Activated B cell treated with CpG ODN at 0.5 μM for 24 hours (primary cell): ENCODE data around the gene HJURP. TPM values are rescaled to one million over a fixed set of nuclear protein-coding genes. Genes with fewer than 3 reads are reported as not detected.

ENCODE experiments used
- ATAC-seq: fragments of 200-7000 bp; cut with Tn5 transposase; one replicate; pipeline ENCODE4 v1.10.0; 2021; ENCODE audit warnings: low read depth, mild to moderate bottlenecking, moderate library complexity
- CTCF ChIA-PET: fragments of 350-600 bp; sonication (Branson Sonifier 250); formaldehyde crosslinking; loops from one replicate; lab custom pipeline; 2021; ENCODE audit warnings: antibody characterized with exemption; lab: Charles Lee
- POLR2A ChIA-PET: fragments of 350-600 bp; sonication (Branson Sonifier 250); formaldehyde crosslinking; loops from one replicate; lab custom pipeline; 2021; ENCODE audit warnings: antibody characterized with exemption; lab: Charles Lee
- DNase-seq: peaks from one replicate; pipeline ENCODE4 v3.0.0; 2022
- H3K27ac Mint-ChIP-seq: one replicate; pipeline ENCODE4 v1.8.0; 2020; ENCODE audit warnings: mixed read lengths
- H3K27me3 Mint-ChIP-seq: one replicate; pipeline ENCODE4 v1.8.0; 2021; ENCODE audit warnings: mixed read lengths
- H3K36me3 Mint-ChIP-seq: one replicate; pipeline ENCODE4 v1.8.0; 2021; ENCODE audit warnings: low read depth, mixed read lengths
- H3K4me1 Mint-ChIP-seq: one replicate; pipeline ENCODE4 v1.8.0; 2021; ENCODE audit warnings: mixed read lengths
- H3K4me3 Mint-ChIP-seq: one replicate; pipeline ENCODE4 v1.8.0; 2020; ENCODE audit warnings: mild to moderate bottlenecking, mixed read lengths
- H3K9me3 Mint-ChIP-seq: one replicate; pipeline ENCODE4 v1.8.0; 2020; ENCODE audit warnings: mixed read lengths
- intact Hi-C: fragments of 100-400 bp; cut with micrococcal nuclease; formaldehyde crosslinking; loops from one replicate; pipeline ENCODE4 v1.15.1; 2024
- total RNA-seq: library from RNA; stranded (reverse); gene quantifications from 2 replicates; pipeline ENCODE4 v1.2.3, GENCODE V29; 2022
- TF ChIP-seq, protein P1 (sequence below): fragments of 200-600 bp; IDR thresholded peaks from one replicate; pipeline ENCODE4 v1.8.0; 2022; ENCODE audit warnings: antibody characterized with exemption, mild to moderate bottlenecking

Gene HJURP
- total RNA-seq, 1 donor from 2014 or later: 1.5 TPM

DNA sequence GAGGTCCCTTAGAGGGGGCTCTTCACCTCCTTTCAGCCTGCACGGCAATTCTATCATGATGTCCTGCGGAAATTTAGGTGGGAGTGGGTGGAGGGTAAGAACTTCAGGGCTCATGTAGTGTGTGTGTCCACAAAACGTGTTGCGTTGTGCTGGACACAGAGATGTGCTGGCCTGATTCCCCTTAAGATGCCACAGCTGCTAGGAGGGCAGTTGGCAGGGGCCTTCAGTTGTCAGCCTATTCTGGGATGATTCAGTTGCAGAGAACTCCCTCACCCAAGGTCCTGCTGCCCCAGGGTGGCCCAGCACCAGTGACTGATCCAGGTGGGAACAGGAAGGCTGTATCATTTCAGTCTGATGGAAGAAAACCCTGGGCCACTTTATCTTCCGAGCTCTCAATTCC is 1.0 kb upstream of the HJURP start:
- no peak for ATAC-seq

DNA sequence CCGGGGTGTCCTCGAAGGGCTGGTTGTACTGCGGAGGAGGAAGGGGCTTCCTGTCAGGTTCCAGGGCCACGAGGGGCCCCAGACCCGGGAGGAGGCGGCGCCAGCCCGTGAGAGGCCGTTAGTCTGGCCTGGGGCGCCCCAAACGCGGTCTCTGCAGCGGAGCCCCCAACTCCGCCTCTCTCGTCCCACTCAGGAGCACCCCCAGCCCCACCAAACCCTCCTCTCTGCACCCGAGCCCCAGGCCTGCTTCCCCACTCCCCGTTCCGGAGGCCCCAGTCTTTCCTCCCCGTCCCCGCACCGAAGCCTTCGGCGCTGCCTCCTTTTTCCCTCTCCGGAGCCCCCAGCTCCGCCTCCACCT is 473 bp downstream of the HJURP start:
- DNase-seq: no peak
- ATAC-seq: no peak
- H3K4me3 Mint-ChIP-seq: peak overlapping the region; percentile 97
- peaks cover 7% of the 10 kb centered on the region for H3K27me3 Mint-ChIP-seq
- H3K36me3 Mint-ChIP-seq: peaks cover 7% of the 10 kb centered on the region
- ChIA-PET POLR2A (no interaction called here), CTCF (no interaction called here)
- H3K27ac Mint-ChIP-seq: no peak overlapping the region
- no peaks in the 10 kb centered on the region for H3K9me3 Mint-ChIP-seq
- TF ChIP-seq, protein P1, sequence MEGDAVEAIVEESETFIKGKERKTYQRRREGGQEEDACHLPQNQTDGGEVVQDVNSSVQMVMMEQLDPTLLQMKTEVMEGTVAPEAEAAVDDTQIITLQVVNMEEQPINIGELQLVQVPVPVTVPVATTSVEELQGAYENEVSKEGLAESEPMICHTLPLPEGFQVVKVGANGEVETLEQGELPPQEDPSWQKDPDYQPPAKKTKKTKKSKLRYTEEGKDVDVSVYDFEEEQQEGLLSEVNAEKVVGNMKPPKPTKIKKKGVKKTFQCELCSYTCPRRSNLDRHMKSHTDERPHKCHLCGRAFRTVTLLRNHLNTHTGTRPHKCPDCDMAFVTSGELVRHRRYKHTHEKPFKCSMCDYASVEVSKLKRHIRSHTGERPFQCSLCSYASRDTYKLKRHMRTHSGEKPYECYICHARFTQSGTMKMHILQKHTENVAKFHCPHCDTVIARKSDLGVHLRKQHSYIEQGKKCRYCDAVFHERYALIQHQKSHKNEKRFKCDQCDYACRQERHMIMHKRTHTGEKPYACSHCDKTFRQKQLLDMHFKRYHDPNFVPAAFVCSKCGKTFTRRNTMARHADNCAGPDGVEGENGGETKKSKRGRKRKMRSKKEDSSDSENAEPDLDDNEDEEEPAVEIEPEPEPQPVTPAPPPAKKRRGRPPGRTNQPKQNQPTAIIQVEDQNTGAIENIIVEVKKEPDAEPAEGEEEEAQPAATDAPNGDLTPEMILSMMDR: no peak
- H3K4me1 Mint-ChIP-seq: peaks cover 22% of the 10 kb centered on the region
- intact Hi-C loops: loop anchor here (1.0 kb wide), 2 partner anchors 14 to 646 kb away; partner anchors contain the start of gene MSL3B

More for the DNA sequence above, 1.0 kb upstream of the HJURP start:
- peak overlapping the region; percentile 30 for H3K4me3 Mint-ChIP-seq
- H3K4me1 Mint-ChIP-seq: peaks cover 22% of the 10 kb centered on the region
- ChIA-PET POLR2A (no interaction called here), CTCF (no interaction called here)
- intact Hi-C loops: no loop called here
- H3K36me3 Mint-ChIP-seq: peaks cover 7% of the 10 kb centered on the region
- H3K27ac Mint-ChIP-seq: no peak overlapping the region
- peaks cover 8% of the 10 kb centered on the region for H3K27me3 Mint-ChIP-seq
- H3K9me3 Mint-ChIP-seq: no peaks in the 10 kb centered on the region
- no peak for DNase-seq
- TF ChIP-seq, protein P1: no peak

DNA sequence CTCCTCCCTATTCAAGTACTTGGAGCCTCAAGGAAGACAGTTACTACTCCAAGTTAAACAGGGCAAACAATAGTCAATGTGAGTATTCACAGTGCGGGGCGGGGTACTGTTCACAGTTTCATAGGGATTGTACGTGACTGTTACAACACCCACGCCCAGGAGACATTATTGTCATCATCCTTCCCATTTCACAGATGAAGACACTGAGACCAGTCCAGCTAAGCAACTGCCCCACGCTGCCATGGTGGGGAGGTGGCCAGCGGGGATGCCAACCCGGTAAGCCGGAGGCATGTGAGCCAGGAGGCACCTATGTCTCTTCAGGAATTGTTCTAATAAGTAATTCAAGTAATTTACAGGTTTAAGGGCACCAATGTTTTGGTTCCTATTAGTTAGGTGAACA is 982 bp downstream of the HJURP start:
- TF ChIP-seq, protein P1: no peak
- ChIA-PET CTCF (no interaction called here), POLR2A (no interaction called here)
- Mint-ChIP-seq H3K4me1 (peaks cover 22% of the 10 kb centered on the region), H3K9me3 (no peaks in the 10 kb centered on the region), H3K36me3 (peaks cover 7% of the 10 kb centered on the region), H3K4me3 (peak overlapping the region; percentile 97), H3K27me3 (peaks cover 7% of the 10 kb centered on the region), H3K27ac (no peak overlapping the region)
- DNase-seq (no peak), ATAC-seq (no peak)
- intact Hi-C loops: no loop called here

DNA sequence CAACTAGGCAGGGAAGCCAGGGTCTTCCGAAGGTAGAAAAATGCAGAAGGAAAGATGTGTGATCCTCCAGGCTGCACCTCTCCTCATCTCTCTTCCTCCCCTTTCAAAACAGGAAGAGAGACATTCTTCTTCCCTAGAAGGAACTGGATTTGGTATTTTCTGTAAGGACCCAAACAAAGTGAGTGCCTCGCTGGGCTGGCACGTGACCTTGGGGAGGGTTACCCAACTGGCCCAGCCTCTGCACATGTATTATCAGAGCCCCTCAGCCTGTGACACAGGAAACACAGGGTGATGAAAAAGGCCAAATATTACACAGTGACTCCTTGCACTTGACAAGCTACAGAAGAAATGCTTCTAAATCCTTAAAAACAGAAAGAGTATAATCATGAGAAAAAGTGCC is 2.3 kb downstream of the HJURP start:
- DNase-seq (no peak), ATAC-seq (no peak)
- TF ChIP-seq, protein P1: no peak
- peaks cover 20% of the 10 kb centered on the region for H3K4me1 Mint-ChIP-seq
- peaks cover 7% of the 10 kb centered on the region for H3K27me3 Mint-ChIP-seq
- H3K9me3 Mint-ChIP-seq: no peaks in the 10 kb centered on the region
- no peak overlapping the region for H3K4me3 Mint-ChIP-seq
- no peak overlapping the region for H3K27ac Mint-ChIP-seq
- ChIA-PET CTCF (no interaction called here), POLR2A (no interaction called here)
- H3K36me3 Mint-ChIP-seq: peaks cover 7% of the 10 kb centered on the region
- intact Hi-C loops: no loop called here

GRCh38 chr2:233851169-233851568 is 3.2 kb downstream of the HJURP start:
- Mint-ChIP-seq H3K27ac (no peak overlapping the region), H3K9me3 (no peaks in the 10 kb centered on the region), H3K36me3 (peaks cover 7% of the 10 kb centered on the region), H3K27me3 (peaks cover 7% of the 10 kb centered on the region), H3K4me3 (no peak overlapping the region), H3K4me1 (peaks cover 17% of the 10 kb centered on the region)
- ATAC-seq (no peak), DNase-seq (no peak)
- TF ChIP-seq, protein P1: no peak
- POLR2A ChIA-PET: no interaction called here
- CTCF ChIA-PET: no interaction called here
- intact Hi-C loops: no loop called here
